G401.6 (cell line): ENCODE results near the gene RGS5.

ENCODE experiments used
- FAIRE-seq: peaks from 2 replicates; lab custom pipeline; 2012; peaks lifted over from hg19 to GRCh38; lab: Jason Lieb, UNC

RGS5 gene

GRCh38 chr1:163142152-163142551 is 60.6 kb downstream of the RGS5 start:
- no peak for FAIRE-seq

DNA sequence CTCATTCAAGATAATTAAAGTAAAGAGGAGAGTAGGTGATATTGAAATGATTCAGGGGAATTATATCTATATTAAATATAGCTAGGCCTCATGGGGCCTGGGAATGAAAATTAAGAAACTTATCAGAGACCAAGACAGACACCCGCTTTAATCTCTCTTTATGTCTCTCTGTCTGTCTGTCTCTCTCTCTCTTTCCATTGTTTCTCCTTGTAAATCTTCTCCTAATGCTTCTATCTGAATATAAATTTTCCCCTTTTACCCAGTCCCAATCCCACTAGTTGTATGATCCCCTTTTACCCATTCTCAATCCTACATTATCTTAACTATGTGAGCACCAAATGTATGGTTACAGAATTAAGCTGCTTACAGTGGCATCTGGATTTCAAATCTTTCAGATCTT is 61.2 kb downstream of the RGS5 start:
- FAIRE-seq: no peak

- no peak for FAIRE-seq
Observed at GRCh38 chr1:163137556-163138265, 65.0 kb downstream of the RGS5 start.

DNA sequence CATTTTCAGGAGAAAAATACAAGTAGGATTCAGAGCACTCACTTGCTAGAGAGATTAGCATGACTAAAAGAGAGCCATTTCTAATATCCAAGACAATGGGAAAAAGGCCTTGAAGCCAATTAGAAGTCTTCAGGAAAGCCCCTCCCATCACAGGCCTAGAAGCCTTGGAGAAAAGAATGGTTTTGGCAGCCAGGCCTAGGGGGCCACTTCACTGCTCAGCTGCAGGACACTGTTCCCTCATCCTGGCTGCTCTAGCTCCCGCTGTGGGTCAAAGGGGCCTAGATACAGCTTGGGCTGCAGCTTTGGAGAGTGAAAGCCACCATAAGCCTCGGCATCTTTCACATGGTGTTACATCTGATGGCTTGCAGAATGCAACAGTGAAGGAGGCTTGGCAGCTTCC is 70.7 kb downstream of the RGS5 start:
- FAIRE-seq: no peak

DNA sequence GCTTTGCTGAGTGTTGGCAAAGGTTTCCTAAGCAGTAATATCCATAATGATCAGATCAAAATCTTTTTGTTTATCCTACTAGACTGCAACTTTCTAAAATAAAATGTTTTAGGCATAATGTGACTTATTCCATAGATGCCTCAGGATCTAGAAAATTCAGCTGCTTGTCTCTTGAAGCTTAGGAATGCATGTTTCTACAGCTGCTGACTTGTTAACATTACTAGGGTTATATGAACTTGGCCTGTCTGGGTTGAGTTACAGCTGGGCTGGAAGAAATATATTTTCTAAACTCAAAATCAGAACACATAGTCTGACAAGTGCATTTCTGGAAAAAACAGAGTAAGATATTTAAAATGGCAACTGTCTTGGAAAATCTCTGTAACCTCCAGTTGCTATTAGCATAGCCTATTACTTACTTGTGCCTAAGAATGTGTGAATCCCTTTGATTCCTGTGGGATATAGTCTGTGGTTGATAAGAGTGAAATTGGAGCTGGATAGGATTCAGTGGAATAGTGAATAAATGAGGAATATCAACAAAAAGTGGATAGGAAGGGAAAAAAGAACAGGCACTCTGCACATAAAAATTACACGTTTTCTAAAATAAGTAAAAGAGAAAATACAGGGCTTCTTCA is 72.4 kb downstream of the RGS5 start:
- no peak for FAIRE-seq

GRCh38 chr1:163128282-163128681 is 74.4 kb downstream of the RGS5 start:
- FAIRE-seq: no peak

DNA sequence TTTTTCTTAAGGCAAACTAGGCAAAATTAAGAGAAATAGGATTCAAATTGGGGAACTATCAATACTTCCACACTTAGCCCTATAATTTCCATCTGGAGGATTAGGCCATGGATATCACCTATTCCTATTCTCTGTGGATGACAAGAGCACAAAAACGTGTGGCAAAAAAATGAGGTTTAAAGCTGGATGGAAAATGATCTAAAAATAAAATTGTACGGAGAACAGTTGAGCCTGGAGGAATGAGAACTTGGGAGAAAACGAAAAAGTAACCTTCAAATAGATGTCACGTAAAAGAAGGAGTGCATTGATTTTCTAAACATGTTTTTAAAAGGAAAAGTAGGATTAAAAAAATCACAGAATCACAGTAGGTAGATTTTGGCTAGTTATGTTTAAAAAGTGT is 77.9 kb downstream of the RGS5 start:
- FAIRE-seq: no peak

- no peak for FAIRE-seq
Observed at GRCh38 chr1:163120372-163120771, 82.3 kb downstream of the RGS5 start.

DNA sequence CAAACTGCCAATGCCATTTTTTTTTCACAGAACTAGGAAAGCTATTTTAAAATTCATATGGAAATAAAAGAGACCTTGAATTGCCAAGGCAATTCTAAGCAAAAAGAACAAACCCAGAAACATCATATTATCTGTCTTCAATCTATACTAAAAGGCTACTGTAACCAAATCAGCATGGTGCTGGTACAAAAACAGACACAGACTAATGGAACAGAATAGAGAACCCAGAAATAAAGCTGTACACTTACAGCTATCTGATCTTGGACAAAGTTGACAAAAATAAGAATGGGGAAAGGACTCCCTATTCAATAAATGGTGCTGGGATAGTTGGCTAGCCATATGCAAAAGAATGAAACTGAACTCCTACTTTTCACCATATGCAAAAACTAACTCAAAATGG is 83.0 kb downstream of the RGS5 start:
- no peak for FAIRE-seq

- no peak for FAIRE-seq
Observed at GRCh38 chr1:163115887-163116286, 86.8 kb downstream of the RGS5 start.

DNA sequence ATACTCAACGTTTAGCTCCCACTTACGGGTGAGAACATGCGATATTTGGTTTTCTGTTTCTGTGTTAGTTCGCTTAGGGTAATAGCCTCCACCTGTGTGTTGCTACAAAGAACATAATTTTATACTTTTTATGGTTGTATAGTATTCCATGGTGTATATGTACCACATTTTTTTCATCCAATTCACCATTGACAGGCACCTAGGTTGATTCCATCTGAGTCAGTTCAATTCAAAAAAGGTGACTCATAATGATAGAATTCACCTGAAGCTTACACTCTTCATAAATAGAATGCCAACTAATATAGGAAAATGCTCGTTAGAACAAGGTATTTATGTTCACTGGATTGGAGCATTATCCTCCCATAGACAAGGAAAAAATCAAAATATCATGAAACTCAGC is 95.1 kb downstream of the RGS5 start:
- FAIRE-seq: no peak

- FAIRE-seq: no peak
Observed at GRCh38 chr1:163106364-163106987, 96.2 kb downstream of the RGS5 start.

- FAIRE-seq: no peak
Observed at GRCh38 chr1:163104385-163105099, 98.2 kb downstream of the RGS5 start.

GRCh38 chr1:163102590-163102989 is 100.1 kb downstream of the RGS5 start:
- FAIRE-seq: no peak

- FAIRE-seq: no peak
Observed at GRCh38 chr1:163095213-163095612, 107.5 kb downstream of the RGS5 start.

DNA sequence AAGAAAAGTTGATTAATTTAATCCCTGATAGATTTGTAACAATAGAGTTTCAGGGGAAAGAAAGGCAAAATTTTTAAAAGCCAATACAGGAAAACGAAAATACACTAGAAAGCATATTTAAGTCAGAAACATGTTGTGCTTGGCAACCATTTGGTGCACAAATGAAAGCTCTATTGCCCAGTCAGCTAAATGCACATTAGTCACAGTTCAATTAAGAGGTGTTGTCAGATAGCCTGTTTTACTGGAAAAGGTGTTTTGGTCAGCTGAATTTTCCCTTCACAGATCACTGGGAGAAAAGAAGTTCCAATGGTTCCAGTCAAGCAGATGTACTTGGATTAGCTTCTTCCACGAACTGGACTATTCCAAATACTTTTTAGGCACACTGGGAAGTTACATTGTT is 108.1 kb downstream of the RGS5 start:
- no peak for FAIRE-seq

GRCh38 chr1:163094182-163094581 is 108.5 kb downstream of the RGS5 start:
- FAIRE-seq: no peak

DNA sequence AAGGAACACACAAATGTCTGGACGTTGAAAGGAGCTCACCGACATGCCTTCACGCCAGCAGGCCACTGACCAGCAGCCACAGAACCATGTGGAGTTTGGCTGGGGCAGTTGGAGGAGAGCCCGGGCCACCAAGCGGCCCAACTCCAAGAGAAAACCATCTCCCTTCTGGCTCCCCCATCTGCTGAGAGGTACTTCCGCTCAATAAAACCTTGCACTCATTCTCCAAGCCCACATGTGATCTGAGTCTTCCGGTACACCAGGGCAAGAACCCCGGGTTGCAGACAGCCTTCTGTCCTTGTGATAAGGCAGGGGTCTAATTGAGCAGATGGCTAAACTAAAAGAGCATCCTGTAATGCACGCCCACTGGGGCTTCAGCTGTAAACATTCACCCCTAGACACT is 109.1 kb downstream of the RGS5 start:
- no peak for FAIRE-seq

DNA sequence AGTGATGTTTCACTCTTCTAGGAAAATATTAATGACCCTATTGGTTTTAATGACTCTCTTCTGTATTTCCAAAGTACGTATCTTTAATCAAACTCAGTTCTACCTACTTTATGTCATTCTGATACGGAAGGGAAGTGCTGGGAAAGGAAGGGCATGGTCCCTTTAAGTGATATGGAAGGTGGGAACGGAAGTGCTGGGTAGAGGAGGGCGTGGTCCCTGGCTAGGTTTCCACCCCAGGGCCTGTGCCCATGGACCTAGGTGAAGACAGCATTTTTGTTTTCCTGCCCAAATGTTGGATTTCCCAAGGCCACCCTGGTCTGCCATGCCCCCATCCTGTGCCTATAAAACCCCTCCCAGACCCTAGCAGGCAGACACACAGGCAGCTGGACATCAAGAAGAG is 109.5 kb downstream of the RGS5 start:
- FAIRE-seq: no peak
